HCT116 (cell line): Measurements from ENCODE around the gene BNC1. TPM values are rescaled to one million over a fixed set of nuclear protein-coding genes. Genes with fewer than 3 reads are reported as not detected.

Source experiments
- ATAC-seq: fragments of 200-7000 bp; cut with Tn5 transposase; 2 replicates; pipeline ENCODE4 v1.9.1; 2020; ENCODE audit warnings: mild to moderate bottlenecking, moderate library complexity
- BruUV-seq: library from RNA; stranded (reverse); fragments of 400-500 nt; replicated peaks from 2 replicates; lab custom pipeline; 2021; lab: Mats Ljungman, UMichigan
- CTCF ChIA-PET: fragments of 300-600 bp; sonication (Branson Sonifier 250); formaldehyde crosslinking; loops from one replicate; lab custom pipeline; 2021; ENCODE audit warnings: antibody characterized with exemption; lab: Charles Lee
- POLR2A ChIA-PET: fragments of 300-600, 350-600 bp; sonication (Branson Sonifier 250); formaldehyde crosslinking; loops from one replicate; lab custom pipeline; 2021; ENCODE audit warnings: antibody characterized with exemption; lab: Charles Lee
- RAD21 ChIA-PET, 2 experiments: fragments of 300-600 bp; sonication (Branson Sonifier 250); formaldehyde crosslinking; loops; one replicate each; lab custom pipeline; 2023; ENCODE audit warnings: low total read pairs in 2 of 2; ENCODE audit not compliant: uncharacterized antibody in 2 of 2, unreplicated experiment in 2 of 2, low non-redundant PET in 1 of 2; lab: Charles Lee
- DNase-seq: peaks from one replicate; pipeline ENCODE4 v3.0.0-alpha.2; 2010; ENCODE audit warnings: low read depth, low spot score
- H2AFZ ChIP-seq: fragments of 200-600 bp; shearing (Covaris generic), sonication (generic); 2 replicates; pipeline ENCODE4 v1.6.1; 2017; ENCODE audit warnings: low read depth, mixed run types, mixed read lengths, antibody characterized with exemption, low read length; ENCODE audit not compliant: poor library complexity, severe bottlenecking
- H3K27ac ChIP-seq: 2 replicates; pipeline ENCODE4 v1.5.1; 2012; ENCODE audit warnings: low read depth, low read length
- H3K27me3 ChIP-seq: fragments of 200-600 bp; sonication (generic); 2 replicates; pipeline ENCODE4 v1.6.1; 2016; ENCODE audit warnings: mixed run types, low read length, mixed read lengths; ENCODE audit not compliant: insufficient read depth
- H3K36me3 ChIP-seq, 2 experiments: fragments of 200-500 bp in 1 of 2; fragments of 200-600 bp in 1 of 2; sonication (Bioruptor generic) in 1 of 2; sonication (generic) in 1 of 2; 2 replicates each; pipeline versions ENCODE4 v1.5.1 to v1.6.1; 2014 to 2016; ENCODE audit warnings: low read length in 2 of 2, inconsistent platforms in 1 of 2, mixed read lengths in 1 of 2, mixed run types in 1 of 2; ENCODE audit not compliant: insufficient read depth in 2 of 2, control insufficient read depth in 1 of 2
- H3K4me1 ChIP-seq, 2 experiments: fragments of 200-600 bp in 1 of 2; sonication (generic) in 1 of 2; 2 replicates each; pipeline versions ENCODE4 v1.5.1 to v1.6.1; 2012 to 2017; ENCODE audit warnings: low read length in 2 of 2, inconsistent platforms in 1 of 2, mild to moderate bottlenecking in 1 of 2, mixed read lengths in 1 of 2, mixed run types in 1 of 2, moderate library complexity in 1 of 2; ENCODE audit not compliant: insufficient read depth in 2 of 2, control insufficient read depth in 1 of 2
- H3K4me2 ChIP-seq: fragments of 200-600 bp; sonication (generic); 2 replicates; pipeline ENCODE4 v1.6.1; 2017; ENCODE audit warnings: mixed run types, low read length, mixed read lengths
- H3K4me3 ChIP-seq, 2 experiments: fragments of 200-600 bp in 1 of 2; sonication (generic) in 1 of 2; replicated peaks in 1 of 2; 2 replicates each; pipeline ENCODE4 v1.5.1; 2011 to 2016; ENCODE audit warnings: low read length in 2 of 2, control low read depth in 1 of 2, low read depth in 1 of 2, mild to moderate bottlenecking in 1 of 2, mixed read lengths in 1 of 2, mixed run types in 1 of 2
- H3K79me2 ChIP-seq: fragments of 200-600 bp; sonication (generic); 2 replicates; pipeline ENCODE4 v1.6.1; 2017; ENCODE audit warnings: mild to moderate bottlenecking, mixed run types, low read length, moderate library complexity, mixed read lengths; ENCODE audit not compliant: insufficient read depth
- H3K9ac ChIP-seq: fragments of 200-600 bp; sonication (generic); 2 replicates; pipeline ENCODE4 v1.6.1; 2016; ENCODE audit warnings: low read length, mixed read lengths
- H3K9me2 ChIP-seq: fragments of 200-600 bp; sonication (generic), shearing (Covaris generic); 2 replicates; pipeline ENCODE4 v1.6.1; 2017; ENCODE audit warnings: mixed run types, mild to moderate bottlenecking, moderate library complexity; ENCODE audit not compliant: insufficient read depth
- H3K9me3 ChIP-seq, 2 experiments: fragments of 200-500 bp in 1 of 2; fragments of 200-600 bp in 1 of 2; sonication (Bioruptor generic) in 1 of 2; sonication (generic) in 1 of 2; 2 replicates each; pipeline ENCODE4 v1.6.1; 2014 to 2017; ENCODE audit warnings: low read length in 2 of 2, mixed read lengths in 2 of 2, inconsistent platforms in 1 of 2, low read depth in 1 of 2, mild to moderate bottlenecking in 1 of 2, mixed run types in 1 of 2, moderate library complexity in 1 of 2; ENCODE audit not compliant: control insufficient read depth in 1 of 2, insufficient read depth in 1 of 2
- H4K20me1 ChIP-seq: fragments of 200-600 bp; sonication (generic), shearing (Covaris generic); 2 replicates; pipeline ENCODE4 v1.6.1; 2017; ENCODE audit warnings: mixed run types, mild to moderate bottlenecking, moderate library complexity; ENCODE audit not compliant: insufficient read depth
- CBX3 ChIP-seq: IDR thresholded peaks from 2 replicates; pipeline ENCODE4 v1.6.1; 2012; ENCODE audit warnings: low read depth
- CEBPB ChIP-seq: IDR thresholded peaks from 2 replicates; pipeline ENCODE4 v1.6.1; 2012; ENCODE audit warnings: low read depth
- EGR1 ChIP-seq: IDR thresholded peaks from 2 replicates; pipeline ENCODE4 v1.6.1; 2012; ENCODE audit warnings: low read depth
- EZH2 ChIP-seq: fragments of 200-600 bp; sonication (generic); IDR thresholded peaks from 2 replicates; pipeline ENCODE4 v1.6.1; 2017; ENCODE audit warnings: antibody characterized with exemption, mixed run types
- EZH2phosphoT487 ChIP-seq: fragments of 200-600 bp; IDR thresholded peaks from 2 replicates; pipeline ENCODE4 v1.6.1; 2018; ENCODE audit warnings: antibody characterized with exemption, borderline replicate concordance
- FOSL1 ChIP-seq: IDR thresholded peaks from 2 replicates; pipeline ENCODE4 v1.6.1; 2012; ENCODE audit warnings: low read depth
- JUND ChIP-seq: IDR thresholded peaks from 2 replicates; pipeline ENCODE4 v1.6.1; 2012
- POLR2A ChIP-seq: IDR thresholded peaks from 2 replicates; pipeline ENCODE4 v1.7.0; 2011; ENCODE audit warnings: borderline replicate concordance; ENCODE audit not compliant: insufficient read depth, insufficient read length; ENCODE audit errors: extremely low read depth
- POLR2AphosphoS5 ChIP-seq: IDR thresholded peaks from 2 replicates; pipeline ENCODE4 v1.6.1; 2011; ENCODE audit warnings: mild to moderate bottlenecking, low read depth, low read length, moderate library complexity
- RAD21 ChIP-seq: IDR thresholded peaks from 2 replicates; pipeline ENCODE4 v1.6.1; 2012; ENCODE audit warnings: low read depth, mild to moderate bottlenecking
- SIN3A ChIP-seq: IDR thresholded peaks from 2 replicates; pipeline ENCODE4 v1.6.1; 2012; ENCODE audit warnings: low read depth
- SP1 ChIP-seq: IDR thresholded peaks from 2 replicates; pipeline ENCODE4 v1.6.1; 2012; ENCODE audit warnings: low read depth
- TCF7L2 ChIP-seq: IDR thresholded peaks from 2 replicates; pipeline ENCODE4 v1.7.0; 2011; ENCODE audit warnings: borderline replicate concordance, inconsistent platforms; ENCODE audit not compliant: insufficient read depth, insufficient read length; ENCODE audit errors: extremely low read depth
- YY1 ChIP-seq: IDR thresholded peaks from 2 replicates; pipeline ENCODE4 v1.6.1; 2011; ENCODE audit warnings: low read length, low read depth, moderate library complexity, mild to moderate bottlenecking; ENCODE audit not compliant: insufficient replicate concordance; ENCODE audit errors: extremely low read depth
- intact Hi-C: fragments of 100-400 bp; cut with micrococcal nuclease; formaldehyde crosslinking; loops from 2 replicates; pipeline ENCODE4 v1.10.0; 2022
- total RNA-seq: library from RNA; stranded (reverse); gene quantifications from one replicate; pipeline ENCODE4 v1.2.1, GENCODE V29; 2021; ENCODE audit not compliant: unreplicated experiment
- TF ChIP-seq, protein P1 (sequence below), 3 experiments: fragments of 200-600 bp in 1 of 3; sonication (generic) in 1 of 3; IDR thresholded peaks in 2 of 3; conservative IDR thresholded peaks in 1 of 3; 2 replicates each; pipeline ENCODE4 v1.5.1; 2012 to 2017; ENCODE audit warnings: low read depth in 2 of 3, low read length in 2 of 3, antibody characterized with exemption in 1 of 3, borderline replicate concordance in 1 of 3, control low read depth in 1 of 3, mild to moderate bottlenecking in 1 of 3, mixed read lengths in 1 of 3, mixed run types in 1 of 3, moderate library complexity in 1 of 3; ENCODE audit not compliant: insufficient read depth in 1 of 3
- TF ChIP-seq, protein P2 (sequence below): IDR thresholded peaks from 2 replicates; pipeline ENCODE4 v1.6.1; 2012
- TF ChIP-seq, protein P3 (sequence below): IDR thresholded peaks from 2 replicates; pipeline ENCODE4 v1.6.1; 2012
- TF ChIP-seq, protein P4 (sequence below): IDR thresholded peaks from 2 replicates; pipeline ENCODE4 v1.6.1; 2012; ENCODE audit warnings: low read depth

BNC1 gene
- total RNA-seq, 1 experiment from 2014 or later: not detected

DNA sequence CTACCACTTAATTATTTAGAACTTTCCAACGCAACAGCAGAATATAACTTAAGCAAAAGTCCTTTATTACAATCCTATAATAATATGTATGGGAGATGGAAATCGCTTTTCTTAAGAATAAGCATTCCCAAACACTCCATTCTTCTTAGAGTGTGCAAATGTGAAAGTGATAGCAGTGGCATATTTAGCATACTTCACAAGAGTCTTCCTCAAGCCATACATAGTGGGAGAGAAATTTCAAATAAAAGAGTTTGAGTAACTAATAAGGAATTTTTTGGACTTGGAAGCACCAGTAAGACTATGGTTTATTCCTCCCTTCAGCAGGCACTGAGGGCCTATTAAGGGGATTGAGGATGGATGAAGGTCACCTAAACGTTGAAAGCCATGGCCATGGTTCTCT lies 22.1 kb upstream of the BNC1 start (continued):
- TF ChIP-seq, protein P1, sequence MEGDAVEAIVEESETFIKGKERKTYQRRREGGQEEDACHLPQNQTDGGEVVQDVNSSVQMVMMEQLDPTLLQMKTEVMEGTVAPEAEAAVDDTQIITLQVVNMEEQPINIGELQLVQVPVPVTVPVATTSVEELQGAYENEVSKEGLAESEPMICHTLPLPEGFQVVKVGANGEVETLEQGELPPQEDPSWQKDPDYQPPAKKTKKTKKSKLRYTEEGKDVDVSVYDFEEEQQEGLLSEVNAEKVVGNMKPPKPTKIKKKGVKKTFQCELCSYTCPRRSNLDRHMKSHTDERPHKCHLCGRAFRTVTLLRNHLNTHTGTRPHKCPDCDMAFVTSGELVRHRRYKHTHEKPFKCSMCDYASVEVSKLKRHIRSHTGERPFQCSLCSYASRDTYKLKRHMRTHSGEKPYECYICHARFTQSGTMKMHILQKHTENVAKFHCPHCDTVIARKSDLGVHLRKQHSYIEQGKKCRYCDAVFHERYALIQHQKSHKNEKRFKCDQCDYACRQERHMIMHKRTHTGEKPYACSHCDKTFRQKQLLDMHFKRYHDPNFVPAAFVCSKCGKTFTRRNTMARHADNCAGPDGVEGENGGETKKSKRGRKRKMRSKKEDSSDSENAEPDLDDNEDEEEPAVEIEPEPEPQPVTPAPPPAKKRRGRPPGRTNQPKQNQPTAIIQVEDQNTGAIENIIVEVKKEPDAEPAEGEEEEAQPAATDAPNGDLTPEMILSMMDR (IDR thresholded peaks at IDR 0.05 in 2 of 3, conservative IDR thresholded peaks at IDR 0.05 in 1 of 3; ENCODE audit: borderline replicate concordance in 1 of 3, insufficient read depth in 1 of 3, low read depth in 2 of 3, low read length in 2 of 3): no peak
- TF ChIP-seq EZH2phosphoT487: no peak

DNA sequence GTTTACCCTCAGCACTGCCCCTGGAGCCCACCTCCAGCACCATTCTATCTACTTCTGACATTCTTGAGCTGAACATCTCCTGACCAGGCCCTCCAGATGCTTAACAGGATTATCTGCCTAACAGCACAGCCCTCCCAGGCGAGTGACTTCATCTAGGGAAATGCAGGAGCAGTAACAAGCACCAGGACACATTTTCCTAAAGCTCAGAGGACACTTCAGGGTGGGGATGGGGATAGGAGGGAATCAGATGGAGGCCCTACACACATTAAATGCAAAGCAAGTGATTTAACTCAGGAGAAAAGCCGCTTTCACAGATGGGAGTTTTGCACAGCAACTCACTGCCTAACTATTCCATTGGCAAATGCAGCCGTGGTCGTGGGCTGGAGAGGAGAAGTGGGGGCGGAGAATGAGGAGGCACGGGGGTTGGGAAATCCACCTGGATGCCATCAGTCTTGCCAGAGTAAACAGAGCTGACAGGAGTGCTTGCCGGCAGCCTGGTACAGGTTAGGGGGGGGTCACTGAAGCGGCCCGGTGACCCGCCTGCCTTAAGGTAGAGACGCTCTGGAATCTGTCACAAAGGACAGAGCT lies 21.3 kb upstream of the BNC1 start:
- Histone ChIP-seq H3K9me2 (no peaks in the 10 kb centered on the region), H3K9ac (no peak overlapping the region), H3K27ac (no peak overlapping the region), H3K79me2 (no peaks in the 10 kb centered on the region), H3K4me1 (peaks cover 0 to 15% of the 10 kb centered on the region in 2 experiments; a peak in 2 of 4 replicates), H3K4me3 (no peak overlapping the region), H2AFZ (no peak overlapping the region), H4K20me1 (no peaks in the 10 kb centered on the region), H3K4me2 (no peak overlapping the region; the same call in 1 of the 2 replicates), H3K36me3 (no peaks in the 10 kb centered on the region), H3K9me3 (no peaks in the 10 kb centered on the region), H3K27me3 (no peaks in the 10 kb centered on the region)
- DNase-seq (no peak), ATAC-seq (no peak)
- ChIA-PET RAD21 (no interaction called here), CTCF (no interaction called here), POLR2A (no interaction called here)
- no TSS peak for BruUV-seq
- intact Hi-C loops: no loop called here
- TF ChIP-seq CEBPB (no peak), YY1 (no peak), RAD21 (no peak), POLR2AphosphoS5 (no peak), EGR1 (no peak), EZH2 (no peak), SP1 (no peak), TCF7L2 (no peak), SIN3A (no peak), JUND (no peak), FOSL1 (no peak), POLR2A (no peak), CBX3 (no peak)
- TF ChIP-seq, protein P2, sequence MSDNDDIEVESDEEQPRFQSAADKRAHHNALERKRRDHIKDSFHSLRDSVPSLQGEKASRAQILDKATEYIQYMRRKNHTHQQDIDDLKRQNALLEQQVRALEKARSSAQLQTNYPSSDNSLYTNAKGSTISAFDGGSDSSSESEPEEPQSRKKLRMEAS: no peak
- TF ChIP-seq, protein P3, sequence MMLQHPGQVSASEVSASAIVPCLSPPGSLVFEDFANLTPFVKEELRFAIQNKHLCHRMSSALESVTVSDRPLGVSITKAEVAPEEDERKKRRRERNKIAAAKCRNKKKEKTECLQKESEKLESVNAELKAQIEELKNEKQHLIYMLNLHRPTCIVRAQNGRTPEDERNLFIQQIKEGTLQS: no peak
- TF ChIP-seq, protein P1 (IDR thresholded peaks at IDR 0.05 in 2 of 3, conservative IDR thresholded peaks at IDR 0.05 in 1 of 3; ENCODE audit: borderline replicate concordance in 1 of 3, insufficient read depth in 1 of 3, low read depth in 2 of 3, low read length in 2 of 3): no peak
- TF ChIP-seq, protein P4, sequence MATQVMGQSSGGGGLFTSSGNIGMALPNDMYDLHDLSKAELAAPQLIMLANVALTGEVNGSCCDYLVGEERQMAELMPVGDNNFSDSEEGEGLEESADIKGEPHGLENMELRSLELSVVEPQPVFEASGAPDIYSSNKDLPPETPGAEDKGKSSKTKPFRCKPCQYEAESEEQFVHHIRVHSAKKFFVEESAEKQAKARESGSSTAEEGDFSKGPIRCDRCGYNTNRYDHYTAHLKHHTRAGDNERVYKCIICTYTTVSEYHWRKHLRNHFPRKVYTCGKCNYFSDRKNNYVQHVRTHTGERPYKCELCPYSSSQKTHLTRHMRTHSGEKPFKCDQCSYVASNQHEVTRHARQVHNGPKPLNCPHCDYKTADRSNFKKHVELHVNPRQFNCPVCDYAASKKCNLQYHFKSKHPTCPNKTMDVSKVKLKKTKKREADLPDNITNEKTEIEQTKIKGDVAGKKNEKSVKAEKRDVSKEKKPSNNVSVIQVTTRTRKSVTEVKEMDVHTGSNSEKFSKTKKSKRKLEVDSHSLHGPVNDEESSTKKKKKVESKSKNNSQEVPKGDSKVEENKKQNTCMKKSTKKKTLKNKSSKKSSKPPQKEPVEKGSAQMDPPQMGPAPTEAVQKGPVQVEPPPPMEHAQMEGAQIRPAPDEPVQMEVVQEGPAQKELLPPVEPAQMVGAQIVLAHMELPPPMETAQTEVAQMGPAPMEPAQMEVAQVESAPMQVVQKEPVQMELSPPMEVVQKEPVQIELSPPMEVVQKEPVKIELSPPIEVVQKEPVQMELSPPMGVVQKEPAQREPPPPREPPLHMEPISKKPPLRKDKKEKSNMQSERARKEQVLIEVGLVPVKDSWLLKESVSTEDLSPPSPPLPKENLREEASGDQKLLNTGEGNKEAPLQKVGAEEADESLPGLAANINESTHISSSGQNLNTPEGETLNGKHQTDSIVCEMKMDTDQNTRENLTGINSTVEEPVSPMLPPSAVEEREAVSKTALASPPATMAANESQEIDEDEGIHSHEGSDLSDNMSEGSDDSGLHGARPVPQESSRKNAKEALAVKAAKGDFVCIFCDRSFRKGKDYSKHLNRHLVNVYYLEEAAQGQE: no peak
